Measurements from ENCODE around the gene MTCH2.
A peak's percentile ranks its signal among the peaks of the same experiment; 100 is the strongest.
"Not testable (repeated sequence)": the region's sequence is repeated elsewhere in the genome, so short reads cannot be mapped to it uniquely, and the experiment has no call there.

Gene MTCH2

DNA sequence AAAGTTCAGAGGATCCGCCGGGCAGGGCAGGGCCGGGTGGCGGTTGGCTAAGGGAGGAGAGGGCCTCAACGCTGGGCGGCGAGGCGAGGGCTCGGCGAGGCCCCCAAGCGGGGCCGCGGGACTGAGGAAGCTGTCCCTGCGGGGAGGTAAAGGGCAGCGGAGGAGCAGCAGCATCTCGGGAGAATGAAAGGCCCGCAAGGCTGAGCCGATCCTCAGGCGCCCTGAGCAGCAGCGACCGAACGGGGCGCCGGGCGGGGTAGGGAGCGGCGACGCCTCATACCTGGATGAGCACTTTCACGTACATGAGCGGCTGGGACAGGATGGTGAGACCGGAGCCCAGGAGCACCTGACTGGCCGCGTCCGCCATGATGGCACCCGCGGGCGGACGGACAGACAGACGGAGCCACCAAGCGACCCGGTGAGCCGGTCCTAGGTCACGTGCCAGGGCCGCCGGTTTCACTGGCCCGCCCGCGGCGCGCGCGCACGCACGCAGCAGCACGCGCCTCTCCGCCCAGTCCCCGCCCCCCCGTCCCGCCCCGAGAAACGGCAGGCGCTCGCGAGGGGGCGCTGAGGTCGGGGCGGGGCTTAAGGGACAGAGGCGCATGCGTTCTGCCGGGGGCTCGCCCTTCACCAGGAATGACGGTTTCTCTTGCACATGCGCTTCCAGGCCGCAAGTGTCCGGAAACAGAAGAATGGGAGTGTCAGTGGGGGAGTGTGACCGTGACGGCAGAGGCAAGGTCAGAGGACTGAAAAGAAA is at the start of gene MTCH2:
Gene MTCH2 (minus strand): TSS at position 461 of the 757 bp plus-strand sequence. CDS start 94 bp downstream, at position 367.
- peak; percentile 98 for DNase-seq

DNA sequence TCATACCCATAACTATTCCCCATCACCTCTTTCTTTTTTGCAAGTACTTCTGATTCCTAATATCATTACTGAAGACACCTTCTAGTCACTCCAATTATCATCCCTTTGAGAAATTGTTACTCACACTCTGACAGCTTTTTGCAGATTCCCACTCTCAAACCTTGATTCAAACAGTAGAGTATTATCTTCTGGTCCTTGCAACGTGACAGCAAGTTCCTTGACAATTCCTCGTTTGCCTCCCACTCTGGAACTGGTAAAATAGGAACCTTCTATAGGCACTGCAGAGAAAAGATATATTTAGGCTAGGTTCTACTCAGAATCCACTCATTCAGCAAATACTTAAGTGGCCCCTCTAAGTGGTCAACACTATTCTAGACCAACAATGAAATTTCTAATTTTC is 49.6 kb upstream of the MTCH2 start:
- DNase-seq, result no peak

DNA sequence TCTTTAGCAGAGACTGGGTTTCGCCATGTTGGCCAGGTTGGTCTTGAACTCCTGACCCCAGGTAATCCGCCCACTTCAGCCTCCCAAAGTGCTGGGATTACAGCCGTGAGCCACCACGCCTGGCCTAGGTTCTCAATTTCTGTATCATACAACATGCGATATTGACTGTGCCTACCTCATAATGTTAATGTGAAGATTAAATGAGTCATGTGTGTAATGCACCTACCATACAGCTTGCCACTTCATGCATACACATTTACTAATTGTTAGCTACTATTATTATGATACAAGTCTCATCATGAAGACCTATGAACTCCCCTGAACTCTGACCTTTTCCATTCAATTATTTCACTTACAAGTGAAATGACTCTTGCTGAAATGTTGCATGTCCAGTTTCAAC is 47.1 kb upstream of the MTCH2 start:
- no peak for DNase-seq

DNA sequence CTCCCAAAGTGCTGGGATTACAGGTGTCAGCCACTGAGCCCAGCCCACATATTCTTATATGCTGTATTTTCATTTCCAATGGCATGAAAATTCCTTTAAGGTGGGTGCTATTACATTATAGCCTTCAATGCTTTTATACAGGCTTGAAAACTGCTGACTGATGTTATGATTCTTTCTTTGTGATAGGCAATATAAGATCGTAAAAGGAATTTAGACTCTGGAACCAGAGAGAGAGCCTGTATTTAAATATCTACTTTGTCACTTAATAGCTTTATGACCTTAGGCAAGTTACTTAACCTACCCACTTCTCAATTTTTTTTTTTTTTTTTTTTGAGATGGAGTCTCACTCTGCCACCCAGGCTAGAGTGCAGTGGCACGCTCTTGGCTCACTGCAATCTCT is 46.6 kb upstream of the MTCH2 start:
- DNase-seq, result no peak

DNA sequence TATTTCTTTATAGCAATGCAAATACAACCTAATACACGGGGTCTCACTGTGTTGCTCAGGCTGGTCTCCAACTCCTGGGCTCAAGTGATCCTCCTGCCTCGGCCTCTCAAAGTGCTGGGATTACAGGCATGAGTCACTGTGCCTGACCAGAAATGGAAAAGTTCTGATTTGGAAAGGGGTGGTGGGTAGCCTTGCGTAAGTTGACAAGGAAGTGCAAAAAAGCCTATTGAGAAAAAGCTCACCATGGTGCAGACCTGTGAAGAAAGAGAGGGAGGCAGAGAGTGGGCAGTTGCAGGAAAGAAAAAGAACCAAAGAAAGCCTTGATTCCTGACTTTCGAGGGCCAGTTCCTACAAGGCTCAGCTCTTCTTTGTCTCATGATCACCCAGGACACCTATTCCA is 45.8 kb upstream of the MTCH2 start:
- DNase-seq, result no peak

DNA sequence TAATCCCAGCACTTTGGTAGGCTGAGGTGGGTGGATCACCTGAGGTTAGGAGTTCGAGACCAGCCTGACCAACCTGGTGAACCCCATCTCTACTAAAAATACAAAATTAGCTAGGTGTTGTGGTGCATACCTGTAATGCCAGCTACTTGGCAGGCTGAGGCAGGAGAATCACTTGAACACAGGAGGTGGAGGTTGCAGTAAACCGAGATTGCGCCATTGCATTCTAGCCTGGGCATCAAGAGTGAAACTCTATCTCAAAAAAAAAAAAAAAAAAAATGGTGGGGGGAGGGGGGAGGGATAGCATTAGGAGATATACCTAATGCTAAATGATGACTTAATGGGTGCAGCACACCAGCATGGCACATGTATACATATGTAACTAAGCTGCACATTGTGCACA is 44.3 kb upstream of the MTCH2 start:
- DNase-seq, result not testable (repeated sequence)

DNA sequence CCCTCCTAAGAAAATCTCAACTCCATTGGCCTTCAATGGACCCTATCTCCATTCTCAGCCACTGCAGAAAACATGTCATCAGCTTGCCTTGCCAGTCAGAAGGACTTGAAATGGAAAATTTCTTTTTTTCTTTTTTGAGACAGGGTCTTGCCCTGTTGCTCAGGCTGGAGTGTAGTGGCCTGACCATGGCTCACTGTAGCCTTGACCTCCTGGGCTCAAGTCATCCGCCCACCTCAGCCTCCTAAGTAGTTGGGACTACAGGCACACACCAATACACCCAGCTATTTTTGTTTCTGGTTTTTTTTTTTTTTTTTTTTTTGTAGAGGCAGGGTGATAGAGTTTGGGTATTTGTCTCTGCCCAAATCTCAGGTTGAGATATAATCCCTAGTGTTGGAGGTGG is 43.8 kb upstream of the MTCH2 start:
- DNase-seq, result no peak

DNA sequence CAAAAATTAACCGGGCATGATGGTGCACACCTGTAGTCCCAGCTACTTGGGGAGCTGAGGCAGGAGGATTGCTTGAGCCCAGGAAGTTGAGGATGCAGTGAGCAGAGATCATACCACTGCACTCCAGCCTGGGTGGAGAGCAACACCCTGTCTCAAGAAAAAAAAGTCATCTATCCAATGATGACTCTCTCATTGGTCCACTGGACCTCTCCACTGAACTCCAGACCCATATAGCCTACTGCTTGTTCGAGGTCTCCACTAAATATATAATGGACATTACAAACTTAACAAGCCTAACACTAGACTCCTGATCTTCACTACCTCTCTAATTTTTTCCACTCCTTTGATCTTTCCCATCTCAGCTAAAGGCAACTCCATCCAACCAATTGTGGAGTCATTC is 33.5 kb upstream of the MTCH2 start:
- DNase-seq, result no peak

DNA sequence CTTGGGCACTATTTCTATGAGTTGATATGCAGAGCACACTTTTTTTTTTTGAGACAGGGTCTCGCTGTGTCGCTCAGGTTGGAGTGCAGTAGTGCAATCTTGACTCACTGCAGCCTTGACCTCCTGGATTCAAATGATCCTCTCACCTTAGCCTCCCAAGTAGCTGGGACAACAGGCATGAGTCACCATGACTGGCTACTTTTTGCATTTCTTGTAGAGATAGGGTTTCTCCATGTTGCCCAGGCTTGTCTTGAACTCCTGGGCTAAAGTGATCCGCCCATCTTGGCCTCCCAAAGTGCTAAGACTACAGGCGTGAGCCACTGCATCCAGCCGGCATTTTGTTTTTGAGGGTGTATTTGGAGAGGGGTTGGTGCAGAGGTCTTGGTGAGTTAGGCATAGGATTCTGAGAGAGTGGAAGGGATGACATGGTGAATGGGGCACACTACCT is 29.9 kb upstream of the MTCH2 start:
- DNase-seq, result no peak

DNA sequence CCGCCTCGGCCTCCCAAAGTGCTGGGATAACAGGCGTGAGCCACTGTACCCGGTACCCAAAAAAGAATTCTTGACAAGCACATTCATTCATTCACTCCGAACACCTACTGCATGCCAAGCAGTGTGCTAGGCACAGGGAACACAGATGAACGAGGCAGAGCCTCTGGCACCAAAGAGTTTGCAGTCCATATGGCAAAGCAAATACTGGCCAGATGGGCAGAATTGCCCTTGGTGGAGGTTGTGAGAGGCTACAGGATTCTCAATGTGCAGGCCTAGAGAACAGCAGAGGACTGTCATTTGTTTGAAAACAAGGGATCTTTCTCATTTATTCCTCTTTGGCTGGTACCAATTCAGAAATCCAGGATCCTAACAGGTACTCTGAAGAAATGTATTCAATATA is 27.5 kb upstream of the MTCH2 start:
- no peak for DNase-seq

DNA sequence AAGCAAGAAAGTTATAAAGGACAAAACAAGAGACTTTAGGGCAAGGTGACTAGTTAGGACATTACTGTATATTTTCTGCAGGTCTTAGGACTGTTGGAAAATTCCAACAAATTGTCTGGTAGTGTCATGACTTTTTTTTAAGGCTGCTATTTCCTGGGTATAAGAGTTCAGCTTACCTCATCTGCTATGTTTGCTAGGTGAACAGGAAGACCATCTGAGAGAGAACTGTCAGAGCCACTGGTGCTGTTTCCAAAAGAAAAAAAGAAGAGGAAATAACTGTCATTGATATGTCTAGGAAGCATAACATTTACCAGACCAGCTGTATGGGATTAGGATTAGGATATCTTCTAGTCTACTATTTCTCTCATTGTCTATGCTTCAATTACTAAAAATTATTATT is 26.3 kb upstream of the MTCH2 start:
- DNase-seq, result no peak

DNA sequence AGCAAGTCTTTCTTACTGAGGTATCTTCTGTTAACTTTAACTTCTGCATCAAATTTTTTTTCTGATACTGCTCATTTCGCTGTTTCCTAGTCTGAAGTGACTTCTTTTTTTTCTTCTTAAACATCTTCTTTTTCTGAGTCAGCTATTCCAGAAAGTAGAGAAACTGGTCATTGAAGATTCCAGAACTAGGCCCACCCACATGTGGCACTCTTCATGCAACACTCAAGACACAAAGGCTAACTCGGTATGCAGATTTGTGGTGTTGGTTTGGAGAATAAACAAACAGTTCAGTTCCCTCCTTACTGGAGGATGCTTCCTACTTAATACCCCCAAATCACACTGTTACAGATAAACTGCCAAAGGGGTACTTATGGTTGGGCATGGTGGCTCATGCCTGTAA is 25.2 kb upstream of the MTCH2 start:
- DNase-seq, result no peak

DNA sequence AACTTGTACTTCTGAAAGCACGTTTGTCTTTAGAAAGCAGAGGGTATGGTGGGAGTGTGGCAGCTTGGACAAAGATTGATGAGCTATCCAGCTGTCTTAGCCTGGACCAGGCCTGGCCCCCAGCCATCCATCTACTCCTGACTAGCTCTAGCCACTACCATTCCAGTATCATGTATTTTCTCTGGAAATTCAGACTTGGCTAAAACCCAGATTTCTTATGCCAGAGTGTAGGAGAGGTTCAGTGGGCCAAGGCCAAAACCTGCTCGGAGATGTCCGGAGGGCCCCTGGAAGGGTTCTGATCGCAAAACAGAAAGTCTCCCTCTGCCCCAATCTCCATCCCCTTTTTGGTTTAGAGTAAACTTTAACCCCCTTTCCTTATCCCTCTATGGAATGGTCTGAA is 24.8 kb upstream of the MTCH2 start:
- no peak for DNase-seq

DNA sequence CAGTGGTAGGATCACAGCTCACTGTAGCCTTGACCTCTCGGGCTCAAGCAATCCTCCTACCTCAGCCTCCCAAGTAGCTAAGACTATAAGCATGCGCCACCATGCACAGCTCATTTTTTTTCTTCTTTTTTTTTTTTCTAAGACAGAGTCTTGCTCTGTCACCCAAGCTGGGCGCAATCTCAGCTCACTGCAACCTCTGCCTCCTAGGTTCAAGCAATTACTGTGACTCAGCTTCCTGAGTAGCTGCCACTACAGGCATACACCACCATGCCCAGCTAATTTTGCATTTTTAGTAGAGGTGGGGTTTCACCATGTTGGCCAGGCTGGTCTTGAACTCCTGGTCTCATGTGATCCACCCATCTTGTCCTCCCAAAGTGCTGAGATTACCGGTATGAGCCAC is 22.6 kb upstream of the MTCH2 start:
- peak in 1 of 2 experiments; percentile 33 for DNase-seq

DNA sequence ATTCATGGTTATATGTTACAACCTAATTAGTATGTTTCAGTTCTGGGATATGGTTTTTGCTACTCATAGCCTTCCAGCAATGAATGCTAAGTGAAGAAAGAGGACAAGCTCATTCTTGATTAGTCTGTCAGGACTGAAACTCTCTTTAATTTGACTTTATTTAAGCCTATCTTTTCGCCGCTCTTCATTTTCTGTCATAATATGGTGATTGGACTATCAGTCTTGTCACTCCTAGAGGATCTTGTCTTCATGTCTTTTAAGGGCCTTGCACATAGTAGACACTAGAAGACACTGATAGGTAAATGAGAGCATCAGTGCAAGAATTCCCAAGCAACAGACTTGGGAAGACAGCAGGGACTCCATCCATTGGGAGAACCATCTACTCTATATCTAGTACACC is 18.9 kb upstream of the MTCH2 start:
- no peak for DNase-seq

DNA sequence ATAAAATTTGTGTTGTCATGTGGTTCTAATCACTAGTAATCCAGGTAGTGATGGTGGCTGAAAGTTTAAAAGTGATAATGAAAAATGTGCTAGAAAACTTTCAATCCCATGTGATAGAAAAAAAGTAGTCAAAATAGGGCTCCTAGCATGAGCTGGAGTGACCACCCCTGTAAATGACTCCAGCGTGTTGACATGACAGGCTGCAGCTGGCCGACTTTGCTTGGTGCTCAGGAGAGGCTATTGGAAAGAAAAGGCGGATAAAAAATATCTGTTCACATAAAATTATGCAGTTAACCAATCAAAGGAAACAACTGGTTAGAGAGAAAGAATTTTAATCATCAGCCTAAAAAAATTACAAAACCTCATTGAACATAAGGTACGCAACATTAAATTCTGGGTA is 16.9 kb upstream of the MTCH2 start:
- DNase-seq, result no peak

DNA sequence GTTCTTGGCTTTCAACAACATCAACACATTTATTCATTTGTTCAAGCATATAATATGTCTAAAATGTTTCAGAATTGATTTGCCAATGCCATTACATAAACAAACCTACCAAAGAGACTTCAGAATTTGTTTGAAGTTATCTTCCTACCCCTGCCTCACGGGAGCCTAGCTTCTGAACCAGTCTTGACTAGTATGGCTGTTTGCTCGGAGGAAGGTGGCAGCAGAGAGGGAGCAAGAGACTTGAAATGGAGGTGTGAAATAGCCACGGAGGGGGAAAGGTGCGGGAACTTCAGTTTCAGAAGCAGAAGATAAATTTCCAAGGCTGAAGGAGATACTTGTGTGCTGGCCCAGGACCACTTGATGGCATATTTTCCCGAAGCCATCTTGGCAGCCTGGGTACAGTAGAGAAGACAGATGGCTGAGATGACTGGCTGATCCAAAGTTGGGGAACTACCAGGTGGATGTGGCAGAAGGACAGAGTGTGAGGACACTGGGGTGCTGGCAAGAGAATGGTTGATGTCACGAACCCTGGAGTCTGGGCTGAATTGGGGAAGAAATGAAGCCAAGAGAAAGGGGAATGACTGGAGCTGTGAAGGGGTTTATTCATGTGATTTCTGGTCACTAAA is 14.0 kb upstream of the MTCH2 start:
- DNase-seq, result no peak

DNA sequence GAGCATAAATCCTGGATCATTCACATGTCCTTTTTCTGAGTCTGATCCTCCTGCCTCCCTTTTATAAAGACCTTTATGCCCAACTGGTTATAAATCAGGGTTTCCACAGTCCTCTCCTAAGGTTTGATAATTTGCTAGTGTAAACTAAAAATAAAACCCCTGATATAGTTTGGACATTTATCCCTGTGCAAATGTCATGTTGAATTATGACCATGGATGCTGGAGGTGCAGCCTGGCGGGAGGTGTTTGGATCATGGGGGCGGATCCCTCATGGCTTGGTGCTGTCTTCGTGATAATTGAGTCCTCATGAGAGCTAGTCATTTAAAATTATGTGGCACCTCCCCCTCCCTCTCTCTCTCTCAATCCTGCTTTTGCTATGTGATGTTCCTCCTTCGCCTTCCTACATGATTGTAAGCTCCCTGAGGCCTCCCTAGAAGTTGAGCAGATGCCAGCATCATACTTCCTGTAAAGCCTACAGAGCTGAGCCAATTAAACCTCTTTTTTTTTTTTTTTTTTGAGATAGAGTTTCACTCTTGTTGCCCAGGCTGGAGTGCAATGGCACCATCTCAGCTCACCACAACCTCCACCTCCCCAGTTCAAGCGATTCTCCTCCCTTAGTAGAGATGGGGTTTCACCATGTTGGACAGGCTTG is 9.6 kb upstream of the MTCH2 start:
- DNase-seq, result no peak

DNA sequence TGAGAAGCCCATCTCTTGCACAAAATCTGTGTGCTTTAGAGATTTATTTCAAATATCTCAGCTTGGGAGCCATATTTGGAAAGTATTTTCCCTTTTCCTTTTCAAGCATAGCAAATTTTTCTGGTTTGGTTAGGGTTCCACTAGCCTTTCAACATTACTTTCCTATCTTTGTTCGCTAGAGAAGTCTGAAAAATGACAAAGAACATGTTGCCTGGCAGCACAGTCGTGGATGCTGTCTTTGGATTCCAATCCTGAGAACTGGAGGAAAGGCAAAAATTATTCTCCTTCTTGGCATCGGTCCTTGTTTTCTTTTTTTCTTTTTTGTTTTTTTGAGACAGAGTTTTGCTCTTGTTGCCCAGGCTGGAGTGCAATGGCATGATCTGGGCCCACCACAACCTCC is 6.9 kb upstream of the MTCH2 start:
- no peak for DNase-seq

DNA sequence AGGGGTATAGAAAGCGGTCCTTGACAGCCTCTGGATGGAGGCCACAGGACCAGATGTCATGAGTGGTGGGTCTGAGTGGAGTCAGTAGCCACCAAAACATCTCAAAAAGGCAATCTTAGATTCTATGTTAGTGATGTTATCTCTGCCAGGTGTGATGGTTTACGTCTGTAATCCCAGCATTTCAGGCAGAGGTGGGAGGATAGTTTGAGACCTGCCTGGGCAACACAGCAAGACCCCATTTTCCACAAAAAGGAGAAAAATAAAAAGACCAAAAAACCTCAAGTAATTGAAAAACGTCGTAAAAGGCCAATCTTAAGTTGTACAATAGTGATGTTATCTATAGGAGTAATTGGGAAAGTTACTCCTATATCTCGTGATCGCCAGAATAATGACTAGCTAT is 3.7 kb upstream of the MTCH2 start:
- no peak for DNase-seq

DNA sequence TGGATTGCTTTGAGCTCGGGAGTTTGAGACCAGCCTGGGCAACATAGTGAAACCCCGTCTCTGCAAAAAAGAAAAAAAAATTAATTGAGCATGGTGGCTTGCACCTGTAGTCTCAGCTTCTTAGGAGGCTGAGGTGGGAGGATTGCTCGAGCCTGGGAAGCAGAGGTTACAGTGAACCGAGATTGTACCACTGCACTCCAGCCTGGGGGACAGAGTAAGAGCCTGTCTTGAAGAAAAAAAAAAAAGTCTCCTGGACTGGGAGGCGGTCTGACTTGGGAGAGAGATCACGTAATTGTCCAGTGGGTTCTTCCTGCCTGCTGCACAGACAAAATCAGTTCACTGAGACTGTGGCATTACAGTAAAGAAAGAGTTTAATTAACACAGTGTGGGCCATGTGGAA is 3.1 kb upstream of the MTCH2 start:
- DNase-seq, result no peak

DNA sequence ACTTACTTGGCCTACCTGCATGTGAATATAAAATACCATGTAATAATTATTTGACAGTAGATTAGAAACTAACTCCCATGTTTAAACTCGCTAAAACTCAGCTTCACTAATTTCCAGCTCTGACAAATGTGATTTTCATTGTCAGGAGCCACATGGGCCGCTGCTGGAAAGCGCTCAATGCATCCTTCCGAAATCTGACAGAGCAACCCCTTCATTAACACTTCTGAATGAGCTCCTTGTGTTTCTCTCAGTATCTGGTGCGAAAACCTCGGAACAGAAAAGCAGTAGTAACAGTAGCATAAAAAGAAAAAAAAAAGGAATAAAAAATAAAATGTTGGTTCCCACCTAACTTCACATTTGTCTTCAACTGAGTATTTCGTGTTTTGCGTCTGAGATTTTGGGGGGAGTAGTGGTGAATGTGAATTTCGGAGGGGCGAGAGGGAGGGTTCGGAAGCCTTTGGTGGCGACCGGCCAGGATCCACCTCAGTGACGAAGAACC is 710 bp downstream of the MTCH2 start:
- DNase-seq, result no peak

DNA sequence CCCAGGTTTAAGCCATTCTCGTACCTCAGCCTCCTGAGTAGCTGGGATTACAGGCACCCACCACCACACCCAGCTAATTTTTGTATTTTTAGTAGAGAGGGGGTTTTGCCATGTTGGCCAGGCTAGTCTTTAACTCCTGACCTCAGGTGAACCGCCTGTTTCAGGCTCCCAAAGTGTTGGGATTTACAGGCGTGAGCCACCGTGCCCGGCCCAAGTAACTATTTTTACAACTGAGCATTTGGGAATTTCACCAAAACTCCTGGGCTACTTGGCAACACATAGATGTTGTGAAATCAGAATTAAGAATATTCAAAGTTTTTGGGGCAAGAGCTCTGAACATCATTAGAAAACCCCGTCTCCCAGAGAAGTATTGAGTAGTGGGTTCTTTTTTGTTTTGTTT is 1.9 kb downstream of the MTCH2 start:
- DNase-seq, result not testable (repeated sequence)

DNA sequence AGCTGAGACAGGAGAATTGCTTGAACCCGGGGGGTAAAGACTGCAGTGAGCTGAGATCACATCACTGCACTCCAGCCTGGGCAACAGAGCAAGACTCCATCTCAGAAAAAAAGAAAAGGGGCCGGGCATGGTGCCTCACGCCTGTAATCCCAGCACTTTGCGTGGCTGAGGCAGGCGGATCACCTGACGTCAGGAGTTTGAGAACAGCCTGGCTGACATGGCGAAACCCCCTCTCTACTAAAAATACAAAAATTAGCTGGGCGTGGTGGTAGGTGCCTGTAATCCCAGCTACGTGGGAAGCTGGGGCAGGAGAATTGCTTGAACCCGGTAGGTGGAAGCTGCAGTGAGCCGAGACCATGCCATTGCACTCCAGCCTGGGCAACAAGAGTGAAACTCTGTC is 6.0 kb downstream of the MTCH2 start:
- not testable (repeated sequence) for DNase-seq

All from activated T-cell treated with anti-CD3 and anti-CD28 coated beads, Interleukin-2, amount 50 U/mL, for 48 hours (primary cell).